Gastroesophageal sphincter (tissue), 3 donors: ENCODE results near the gene SENP3.

ENCODE experiments used
- CTCF ChIP-seq, 4 experiments: fragments of 200-600 bp in 2 of 4; fragments of 450-650 bp in 2 of 4; sonication (generic) in 1 of 4; IDR thresholded peaks; one replicate each; pipeline ENCODE4 v1.5.1; 2017 to 2019; ENCODE audit warnings: antibody characterized with exemption in 4 of 4, mild to moderate bottlenecking in 2 of 4, moderate library complexity in 2 of 4
- EP300 ChIP-seq: sonication (generic); formaldehyde crosslinking; IDR thresholded peaks from one replicate; pipeline ENCODE4 v1.6.1; 2017; ENCODE audit warnings: antibody characterized with exemption, mild to moderate bottlenecking
- POLR2A ChIP-seq, 2 donors: fragments of 450-650 bp; IDR thresholded peaks; one replicate each; pipeline ENCODE4 v1.6.1; 2017; ENCODE audit warnings: antibody characterized with exemption in 2 of 2, mild to moderate bottlenecking in 2 of 2, moderate library complexity in 1 of 2
- POLR2AphosphoS5 ChIP-seq: sonication (generic); formaldehyde crosslinking; IDR thresholded peaks from one replicate; pipeline ENCODE4 v1.6.1; 2017; ENCODE audit warnings: antibody characterized with exemption

GRCh38 chr17:7587420-7588151, 25.9 kb downstream of the SENP3 start:
- TF ChIP-seq CTCF (IDR thresholded peaks at IDR 0.05), result no peak
- peak in 1 of 2 donors; percentile 11 for TF ChIP-seq POLR2A (IDR thresholded peaks at IDR 0.05)
- TF ChIP-seq POLR2AphosphoS5, result no peak
- no peak for TF ChIP-seq EP300
